HuH-7 (cell line): Measurements from ENCODE around the gene DEXI.
"Not testable (repeated sequence)": the region's sequence is repeated elsewhere in the genome, so short reads cannot be mapped to it uniquely, and the experiment has no call there.

Experiments used
- DNase-seq: peaks from one replicate; pipeline ENCODE4 v3.0.0; 2011; ENCODE audit warnings: low spot score

The DEXI gene

GRCh38 chr16:10926867-10927266 lies 15.4 kb downstream of the DEXI start:
- DNase-seq: no peak

DNA sequence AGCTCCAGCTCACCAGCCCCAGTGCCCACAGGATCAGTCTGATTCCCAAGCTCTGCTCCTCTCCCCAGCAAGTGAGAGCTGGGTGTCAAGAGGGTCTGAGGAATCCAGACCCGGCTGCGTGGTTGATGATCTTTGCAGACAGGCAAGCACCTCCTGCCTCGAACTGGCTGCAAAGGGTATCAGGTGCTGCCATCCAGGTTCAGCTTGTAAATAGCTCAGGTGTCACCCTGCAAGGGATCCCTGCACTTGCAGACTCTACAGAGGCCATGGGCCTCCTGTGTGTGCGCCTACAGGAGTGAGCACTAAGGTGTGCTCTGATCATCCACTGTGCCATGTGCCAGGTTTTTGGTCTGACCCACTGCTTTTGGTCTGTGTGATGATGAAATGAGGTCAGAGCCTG lies 16.2 kb downstream of the DEXI start:
- no peak for DNase-seq

GRCh38 chr16:10925285-10925684 lies 17.0 kb downstream of the DEXI start:
- not testable (repeated sequence) for DNase-seq

- DNase-seq: no peak
Measured at GRCh38 chr16:10923650-10924214, 18.5 kb downstream of the DEXI start.

DNA sequence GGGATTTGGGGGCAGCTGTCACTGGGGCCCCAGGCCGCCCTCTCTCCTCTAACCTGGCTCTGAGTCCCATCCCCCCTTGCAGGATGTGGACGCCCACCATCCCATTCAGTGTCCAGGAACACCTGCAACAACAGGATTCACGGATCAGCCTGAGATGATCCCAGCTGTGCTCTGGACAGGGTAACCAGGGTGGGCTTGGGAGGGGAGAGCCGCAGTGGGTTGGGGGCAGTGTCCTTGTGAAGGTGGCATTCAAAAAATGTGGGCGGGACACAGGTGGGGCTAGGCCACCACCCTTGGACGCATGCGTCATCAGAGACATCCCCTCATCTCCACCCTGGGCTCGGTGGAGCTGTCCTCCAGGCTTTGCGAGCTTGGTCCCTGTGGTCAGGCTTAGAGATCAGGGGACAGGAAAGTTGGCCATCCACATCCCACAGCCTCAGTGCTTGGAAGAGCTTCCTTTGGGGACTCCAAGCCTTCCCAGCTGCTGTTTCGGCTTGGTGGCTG lies 19.1 kb downstream of the DEXI start:
- DNase-seq: no peak

- no peak for DNase-seq
Measured at GRCh38 chr16:10922328-10923145, 19.7 kb downstream of the DEXI start.

DNA sequence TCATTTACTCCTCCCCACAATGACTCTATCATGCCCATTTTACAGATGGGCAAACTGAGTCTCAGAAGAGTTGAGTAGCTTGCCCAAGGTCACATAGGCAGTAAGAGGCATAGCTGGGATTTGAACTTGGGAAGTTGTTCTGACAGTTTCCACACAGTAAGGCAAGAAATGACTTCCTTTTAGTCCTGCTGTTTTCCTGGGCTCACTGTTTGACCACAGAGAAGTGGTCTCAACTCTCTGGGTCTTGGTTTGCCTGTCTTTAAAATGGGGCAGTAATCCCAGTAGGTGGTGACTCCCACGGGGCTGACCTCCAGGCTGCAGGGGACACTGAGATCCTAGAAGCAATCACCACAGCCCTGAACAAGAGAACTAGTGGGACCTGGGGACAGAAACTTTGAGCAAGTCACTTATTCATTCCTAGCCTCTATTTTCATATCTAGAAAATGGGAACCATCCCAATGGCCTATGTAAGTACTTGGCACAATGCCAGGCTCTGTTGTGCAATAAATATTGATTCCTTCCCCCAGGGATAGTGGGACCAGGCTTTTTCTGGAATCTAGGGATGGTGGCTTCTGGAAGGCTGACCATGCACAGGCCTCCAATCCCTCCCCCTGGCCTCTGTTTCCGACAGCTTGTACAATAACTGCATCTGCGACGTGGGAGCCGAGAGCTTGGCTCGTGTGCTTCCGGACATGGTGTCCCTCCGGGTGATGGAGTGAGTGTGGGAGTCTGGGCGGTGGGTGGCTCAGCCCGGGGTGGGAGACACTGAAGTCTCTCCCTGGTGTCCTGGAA lies 20.5 kb downstream of the DEXI start:
- DNase-seq: no peak

GRCh38 chr16:10920726-10921427 lies 21.4 kb downstream of the DEXI start:
- DNase-seq: no peak

GRCh38 chr16:10919003-10919351 lies 23.3 kb downstream of the DEXI start:
- no peak for DNase-seq

DNA sequence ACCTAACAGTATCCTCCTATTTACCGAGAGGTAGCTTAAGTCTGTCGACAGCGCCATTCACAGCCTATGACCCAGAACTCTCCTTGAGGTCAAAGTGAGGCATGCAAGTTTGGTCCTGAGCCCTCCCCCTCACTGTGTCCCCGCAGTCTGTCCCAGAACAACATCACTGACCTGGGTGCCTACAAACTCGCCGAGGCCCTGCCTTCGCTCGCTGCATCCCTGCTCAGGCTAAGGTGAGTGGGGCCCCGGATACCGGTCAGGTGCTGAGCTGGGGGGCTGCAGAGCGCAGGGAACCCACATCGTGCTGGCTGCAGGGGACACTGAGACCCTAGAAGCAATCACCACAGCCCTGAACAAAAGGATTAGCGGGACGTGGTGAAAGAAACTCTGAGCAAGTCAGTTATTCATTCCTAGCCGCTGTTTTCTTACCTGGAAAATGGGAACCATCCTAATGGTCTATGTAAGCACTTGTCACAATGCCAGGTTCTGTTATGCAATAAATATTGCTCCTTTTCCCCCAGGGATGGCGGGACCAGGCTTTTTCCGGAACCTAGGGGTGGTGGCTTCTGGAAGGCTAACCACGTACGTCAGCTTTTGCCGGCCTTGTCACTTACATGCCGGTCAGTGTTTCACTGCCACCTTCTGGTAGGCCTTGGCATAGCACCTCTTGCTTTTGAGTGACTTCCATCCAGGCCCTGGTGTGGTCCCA lies 23.8 kb downstream of the DEXI start:
- peak; percentile 82 for DNase-seq

GRCh38 chr16:10916534-10916933 lies 25.7 kb downstream of the DEXI start:
- DNase-seq: no peak

DNA sequence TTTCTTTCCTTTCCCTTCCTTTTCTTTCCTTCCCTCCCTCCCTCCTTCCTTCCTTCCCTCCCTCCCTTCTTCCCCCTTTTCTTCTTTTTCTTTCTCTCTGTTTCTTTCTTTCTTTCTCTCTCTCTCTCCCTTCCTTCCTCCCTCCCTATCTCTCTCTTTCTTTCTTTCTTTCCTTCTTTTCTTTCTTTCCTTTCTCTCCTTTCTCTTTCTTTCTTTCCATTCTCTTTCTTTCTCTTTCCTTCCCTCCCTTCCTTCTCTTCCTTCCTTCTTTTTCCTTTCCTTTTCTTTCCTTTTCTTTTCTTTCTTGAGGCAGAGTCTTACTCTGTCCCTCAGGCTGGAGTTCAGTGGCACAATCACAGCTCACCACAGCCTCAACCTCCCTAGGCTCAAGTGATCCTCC lies 31.0 kb downstream of the DEXI start:
- DNase-seq: no peak

- no peak for DNase-seq
Measured at GRCh38 chr16:10907757-10908045, 34.6 kb downstream of the DEXI start.

DNA sequence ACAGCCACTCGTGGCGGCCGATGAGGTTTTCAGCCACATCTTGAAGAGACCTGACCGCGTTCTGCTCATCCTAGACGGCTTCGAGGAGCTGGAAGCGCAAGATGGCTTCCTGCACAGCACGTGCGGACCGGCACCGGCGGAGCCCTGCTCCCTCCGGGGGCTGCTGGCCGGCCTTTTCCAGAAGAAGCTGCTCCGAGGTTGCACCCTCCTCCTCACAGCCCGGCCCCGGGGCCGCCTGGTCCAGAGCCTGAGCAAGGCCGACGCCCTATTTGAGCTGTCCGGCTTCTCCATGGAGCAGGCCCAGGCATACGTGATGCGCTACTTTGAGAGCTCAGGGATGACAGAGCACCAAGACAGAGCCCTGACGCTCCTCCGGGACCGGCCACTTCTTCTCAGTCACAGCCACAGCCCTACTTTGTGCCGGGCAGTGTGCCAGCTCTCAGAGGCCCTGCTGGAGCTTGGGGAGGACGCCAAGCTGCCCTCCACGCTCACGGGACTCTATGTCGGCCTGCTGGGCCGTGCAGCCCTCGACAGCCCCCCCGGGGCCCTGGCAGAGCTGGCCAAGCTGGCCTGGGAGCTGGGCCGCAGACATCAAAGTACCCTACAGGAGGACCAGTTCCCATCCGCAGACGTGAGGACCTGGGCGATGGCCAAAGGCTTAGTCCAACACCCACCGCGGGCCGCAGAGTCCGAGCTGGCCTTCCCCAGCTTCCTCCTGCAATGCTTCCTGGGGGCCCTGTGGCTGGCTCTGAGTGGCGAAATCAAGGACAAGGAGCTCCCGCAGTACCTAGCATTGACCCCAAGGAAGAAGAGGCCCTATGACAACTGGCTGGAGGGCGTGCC lies 35.1 kb downstream of the DEXI start:
- no peak for DNase-seq

DNA sequence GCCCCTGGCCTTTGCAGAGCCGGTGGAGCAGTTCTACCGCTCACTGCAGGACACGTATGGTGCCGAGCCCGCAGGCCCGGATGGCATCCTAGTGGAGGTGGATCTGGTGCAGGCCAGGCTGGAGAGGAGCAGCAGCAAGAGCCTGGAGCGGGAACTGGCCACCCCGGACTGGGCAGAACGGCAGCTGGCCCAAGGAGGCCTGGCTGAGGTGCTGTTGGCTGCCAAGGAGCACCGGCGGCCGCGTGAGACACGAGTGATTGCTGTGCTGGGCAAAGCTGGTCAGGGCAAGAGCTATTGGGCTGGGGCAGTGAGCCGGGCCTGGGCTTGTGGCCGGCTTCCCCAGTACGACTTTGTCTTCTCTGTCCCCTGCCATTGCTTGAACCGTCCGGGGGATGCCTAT lies 35.8 kb downstream of the DEXI start:
- DNase-seq: no peak

GRCh38 chr16:10902999-10903398 lies 39.3 kb downstream of the DEXI start:
- no peak for DNase-seq

DNA sequence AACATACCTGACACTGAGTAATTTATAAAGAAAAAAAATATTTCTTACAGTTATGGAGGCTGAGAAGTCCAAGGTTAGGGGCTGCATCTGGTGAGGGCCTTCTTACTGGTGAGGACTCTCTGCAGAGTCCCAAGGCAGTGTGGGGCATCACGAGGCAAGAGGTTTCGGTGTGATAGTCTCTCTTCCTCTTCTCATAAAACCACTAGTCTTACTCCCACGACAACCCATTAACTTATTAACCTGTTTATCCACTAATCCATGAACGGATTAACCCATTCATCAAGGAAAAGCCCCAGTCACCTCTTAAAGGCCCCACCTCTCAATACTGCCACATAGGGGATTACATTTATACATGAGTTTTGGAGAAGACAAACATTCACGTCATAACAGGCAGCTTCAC lies 45.1 kb downstream of the DEXI start:
- no peak for DNase-seq

DNA sequence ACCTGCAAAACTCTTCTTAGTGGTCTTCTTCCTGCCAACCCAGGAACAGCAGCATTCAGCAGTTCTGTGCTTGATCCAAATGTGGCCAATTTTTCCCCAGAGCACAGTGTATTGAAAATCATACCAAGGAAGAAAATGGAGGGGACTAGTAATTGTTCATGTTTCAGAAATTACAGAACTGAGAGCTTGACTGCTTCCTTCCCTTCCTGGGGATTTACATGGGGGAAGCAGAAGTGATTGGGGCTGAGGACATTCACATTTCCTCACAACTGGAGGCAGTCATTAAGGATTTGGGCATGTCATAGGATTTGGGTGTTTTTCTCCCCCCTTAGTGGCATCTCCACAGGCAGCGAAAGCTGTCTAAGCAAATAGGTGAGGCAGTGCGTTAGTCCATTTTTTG lies 45.5 kb downstream of the DEXI start:
- no peak for DNase-seq

GRCh38 chr16:10896165-10896564 lies 46.1 kb downstream of the DEXI start:
- DNase-seq: no peak

- peak; percentile 69 for DNase-seq
Measured at GRCh38 chr16:10895053-10895946, 47.0 kb downstream of the DEXI start.
